ENCODE data around the gene TUBB4B. TPM values are rescaled to one million over a fixed set of nuclear protein-coding genes. Genes with fewer than 3 reads are reported as not detected.

Gene TUBB4B
- total and polyA plus RNA-seq, 8 donors = 69.4 to 292 (median 153) TPM

DNA sequence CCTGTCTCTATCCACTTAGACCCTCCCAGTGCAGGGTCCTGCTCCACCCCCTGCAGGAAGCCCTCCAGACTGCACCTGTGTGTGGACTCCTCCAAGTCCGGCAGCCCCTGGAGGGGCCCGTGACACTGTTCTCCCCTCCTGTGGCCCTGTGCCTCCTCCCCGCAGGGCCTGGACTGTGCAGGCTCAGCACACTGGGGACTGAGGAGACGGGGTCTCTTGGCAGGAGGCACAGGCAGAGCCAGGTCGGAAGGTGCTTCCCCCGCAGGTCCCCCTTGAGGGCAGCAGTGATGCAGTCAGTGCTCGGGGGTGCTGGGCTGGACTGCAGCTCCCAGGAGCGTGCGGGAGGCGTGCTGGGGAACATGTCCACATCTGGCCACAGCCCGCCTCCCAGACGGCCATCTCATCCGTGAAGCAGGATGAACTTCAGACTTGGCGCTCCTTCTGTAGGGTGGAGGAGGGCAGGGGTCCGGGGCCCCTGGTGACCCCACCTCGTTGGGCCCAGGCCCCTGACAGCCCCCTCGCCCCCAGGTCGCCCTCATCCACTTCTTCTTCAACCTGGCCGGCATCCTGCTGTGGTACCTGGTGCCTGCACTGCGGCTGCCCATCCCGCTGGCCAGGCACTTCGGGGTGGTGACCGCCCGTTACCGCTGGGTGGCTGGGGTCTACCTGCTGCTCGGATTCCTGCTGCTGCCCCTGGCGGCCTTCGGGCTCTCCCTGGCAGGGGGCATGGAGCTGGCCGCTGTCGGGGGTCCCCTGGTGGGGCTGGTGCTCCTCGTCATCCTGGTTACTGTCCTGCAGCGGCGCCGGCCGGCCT lies 5.5 kb upstream of the TUBB4B start:
- DNase-seq = peak in 1 of 2 donors; percentile 45
- intact Hi-C loops (cut with DNase I; ENCODE audit: low total_unique reads) = loop anchor here (10.0 kb wide), 1 partner anchor 51 kb away; the partner anchor contains the start of genes ANAPC2 and SSNA1
- no peak for TF ChIP-seq POLR2A (IDR thresholded peaks at IDR 0.05)
- TF ChIP-seq, protein P1, sequence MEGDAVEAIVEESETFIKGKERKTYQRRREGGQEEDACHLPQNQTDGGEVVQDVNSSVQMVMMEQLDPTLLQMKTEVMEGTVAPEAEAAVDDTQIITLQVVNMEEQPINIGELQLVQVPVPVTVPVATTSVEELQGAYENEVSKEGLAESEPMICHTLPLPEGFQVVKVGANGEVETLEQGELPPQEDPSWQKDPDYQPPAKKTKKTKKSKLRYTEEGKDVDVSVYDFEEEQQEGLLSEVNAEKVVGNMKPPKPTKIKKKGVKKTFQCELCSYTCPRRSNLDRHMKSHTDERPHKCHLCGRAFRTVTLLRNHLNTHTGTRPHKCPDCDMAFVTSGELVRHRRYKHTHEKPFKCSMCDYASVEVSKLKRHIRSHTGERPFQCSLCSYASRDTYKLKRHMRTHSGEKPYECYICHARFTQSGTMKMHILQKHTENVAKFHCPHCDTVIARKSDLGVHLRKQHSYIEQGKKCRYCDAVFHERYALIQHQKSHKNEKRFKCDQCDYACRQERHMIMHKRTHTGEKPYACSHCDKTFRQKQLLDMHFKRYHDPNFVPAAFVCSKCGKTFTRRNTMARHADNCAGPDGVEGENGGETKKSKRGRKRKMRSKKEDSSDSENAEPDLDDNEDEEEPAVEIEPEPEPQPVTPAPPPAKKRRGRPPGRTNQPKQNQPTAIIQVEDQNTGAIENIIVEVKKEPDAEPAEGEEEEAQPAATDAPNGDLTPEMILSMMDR (IDR thresholded peaks at IDR 0.05) = no peak
- no peak for TF ChIP-seq POLR2AphosphoS5 (IDR thresholded peaks at IDR 0.05)
- TF ChIP-seq EP300 (IDR thresholded peaks at IDR 0.05) = no peak
- WGBS, 5 donors = 51 to 63% (median 57%) methylated on average over 25 to 35 of the region's 35 CpGs
- Histone ChIP-seq H3K4me1 (peaks cover 27 to 60% (median 57%) of the 10 kb centered on the region in 4 donors), H3K9me3 (no peaks in the 10 kb centered on the region), H3K27ac (peak overlapping the region in 1 of 5 donors; percentile 8), H3K36me3 (no peaks in the 10 kb centered on the region), H3K27me3 (peaks cover 15 to 56% (median 49%) of the 10 kb centered on the region in 3 donors), H3K4me3 (peak overlapping the region in 3 of 4 donors; percentile 14 to 38 (median 34))

DNA sequence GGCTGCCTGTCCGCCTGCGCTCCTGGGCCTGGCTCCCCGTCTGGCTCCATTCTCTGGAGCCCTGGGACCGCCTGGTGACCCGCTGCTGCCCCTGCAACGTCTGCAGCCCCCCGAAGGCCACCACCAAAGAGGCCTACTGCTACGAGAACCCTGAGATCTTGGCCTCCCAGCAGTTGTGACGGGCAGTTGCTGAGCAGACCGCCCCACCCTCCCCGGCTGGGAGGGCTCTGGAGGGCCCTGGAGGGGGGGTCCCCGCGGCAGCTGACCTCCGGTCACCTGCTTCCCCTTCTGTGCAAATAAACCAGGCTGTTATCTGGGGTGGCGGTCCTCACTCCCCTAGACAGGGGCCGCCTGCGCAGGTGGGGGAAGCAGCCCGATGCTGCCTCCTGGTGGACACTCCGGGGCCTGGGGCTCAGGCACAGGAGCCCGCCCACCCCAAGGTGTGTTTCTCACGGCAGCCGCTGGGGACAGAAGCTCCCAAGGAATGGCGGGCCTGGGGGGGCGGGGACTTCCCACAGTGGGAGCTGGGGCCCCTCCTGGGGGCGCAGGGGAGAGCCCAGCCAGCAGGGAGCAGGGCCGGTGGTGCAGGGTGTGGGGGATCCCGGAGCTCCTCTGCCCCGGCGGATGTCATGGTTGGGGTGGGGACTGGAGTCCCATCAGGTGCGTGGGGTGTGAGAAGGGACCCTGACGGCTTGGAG lies 4.7 kb upstream of the TUBB4B start:
- 8 to 11% (median 9%) methylated on average over 16 to 31 of the region's 31 CpGs for WGBS, 5 donors
- no peaks in the 10 kb centered on the region for H3K9me3 ChIP-seq
- peak; percentile 93 to 96 for DNase-seq
- intact Hi-C loops (cut with DNase I; ENCODE audit: low total_unique reads) = loop anchor here (10.0 kb wide), 1 partner anchor 52 kb away; the partner anchor contains the start of genes ANAPC2 and SSNA1
- peak in 1 of 3 donors; percentile 60 for TF ChIP-seq POLR2AphosphoS5 (IDR thresholded peaks at IDR 0.05)
- TF ChIP-seq EP300 (IDR thresholded peaks at IDR 0.05) = no peak
- TF ChIP-seq, protein P1 (IDR thresholded peaks at IDR 0.05) = peak in 5 of 7 experiments; percentile 98 to 100 (median 99)
- peaks cover 27 to 60% (median 57%) of the 10 kb centered on the region in 4 donors for H3K4me1 ChIP-seq
- peaks cover 15 to 49% (median 42%) of the 10 kb centered on the region in 3 donors for H3K27me3 ChIP-seq
- H3K4me3 ChIP-seq = peak overlapping the region in 3 of 4 donors; percentile 14 to 38 (median 34)
- H3K36me3 ChIP-seq = no peaks in the 10 kb centered on the region
- peak overlapping the region in 2 of 5 donors; percentile 24 to 37 for H3K27ac ChIP-seq

DNA sequence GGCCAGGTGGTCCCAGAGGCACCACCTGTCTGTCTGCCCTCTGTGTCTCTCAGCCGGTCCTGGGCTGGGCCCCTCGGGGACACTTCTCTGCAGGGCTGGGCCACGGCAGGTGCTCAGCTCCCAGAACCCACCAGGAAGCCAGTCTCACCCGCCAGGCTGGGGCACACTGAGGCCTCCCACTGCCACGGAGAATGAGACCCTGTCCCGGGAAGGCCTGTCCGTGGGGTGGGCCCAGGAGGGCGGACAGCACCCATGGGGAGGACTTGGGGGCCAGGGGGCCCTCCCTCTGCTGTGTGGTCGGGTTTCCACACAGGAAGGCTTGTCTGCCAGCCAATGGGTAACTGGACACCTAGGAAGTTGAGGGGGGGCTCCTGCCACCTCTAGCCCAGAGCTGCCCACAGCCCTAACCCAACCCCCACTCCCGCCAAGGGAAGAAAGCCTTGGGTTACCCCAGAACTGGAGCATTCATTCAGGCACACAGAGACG lies 4.1 kb upstream of the TUBB4B start:
- intact Hi-C loops (cut with DNase I; ENCODE audit: low total_unique reads) = loop anchor here (10.0 kb wide), 1 partner anchor 52 kb away; the partner anchor contains the start of genes ANAPC2 and SSNA1
- WGBS, 5 donors = 30 to 38% (median 34%) methylated on average over 5 to 11 of the region's 11 CpGs
- H3K4me3 ChIP-seq = peak overlapping the region in 3 of 4 donors; percentile 14 to 38 (median 34)

More for the DNA sequence above, 4.1 kb upstream of the TUBB4B start:
- Histone ChIP-seq H3K4me1 (peaks cover 29 to 64% (median 59%) of the 10 kb centered on the region in 4 donors), H3K27ac (peak overlapping the region in 2 of 5 donors; percentile 24 to 37), H3K9me3 (no peaks in the 10 kb centered on the region), H3K27me3 (peaks cover 15 to 43% (median 39%) of the 10 kb centered on the region in 3 donors), H3K36me3 (peaks cover 0 to 3% (median under 1%) of the 10 kb centered on the region in 4 donors)
- peak in 1 of 2 donors; percentile 59 for DNase-seq
- TF ChIP-seq, protein P1 (IDR thresholded peaks at IDR 0.05) = no peak
- TF ChIP-seq EP300 (IDR thresholded peaks at IDR 0.05) (no peak), POLR2A (IDR thresholded peaks at IDR 0.05) (no peak), POLR2AphosphoS5 (IDR thresholded peaks at IDR 0.05) (no peak)

All from stomach (tissue), 9 donors.